Trophoblast cell (in vitro differentiated cells and primary cell): ENCODE results near the gene DRAXIN.

Experiments used
- DNase-seq, 2 donors: peaks; one replicate each; pipeline ENCODE4 v3.0.0-alpha.2; 2016
- H2AFZ ChIP-seq: 2 replicates; pipeline ENCODE4 v1.6.1; 2013; ENCODE audit warnings: low read length, moderate library complexity, mild to moderate bottlenecking; ENCODE audit not compliant: insufficient read depth, poor library complexity
- H2AK5ac ChIP-seq: 2 replicates; pipeline ENCODE4 v1.6.1; 2013; ENCODE audit warnings: mild to moderate bottlenecking, low read length
- H2BK120ac ChIP-seq: 2 replicates; pipeline ENCODE4 v1.6.1; 2013; ENCODE audit warnings: low read length, mild to moderate bottlenecking, moderate library complexity; ENCODE audit not compliant: insufficient read depth, poor library complexity
- H2BK12ac ChIP-seq: 2 replicates; pipeline ENCODE4 v1.6.1; 2013; ENCODE audit warnings: mild to moderate bottlenecking, low read length, moderate library complexity
- H2BK5ac ChIP-seq: 2 replicates; pipeline ENCODE4 v1.6.1; 2013; ENCODE audit warnings: low read length, low read depth, moderate library complexity, mild to moderate bottlenecking; ENCODE audit not compliant: poor library complexity
- H3K14ac ChIP-seq: 2 replicates; pipeline ENCODE4 v1.6.1; 2013; ENCODE audit warnings: mild to moderate bottlenecking, low read length
- H3K18ac ChIP-seq: 2 replicates; pipeline ENCODE4 v1.6.1; 2013; ENCODE audit warnings: mild to moderate bottlenecking, low read length
- H3K23ac ChIP-seq: 2 replicates; pipeline ENCODE4 v1.6.1; 2013; ENCODE audit warnings: low read length
- H3K27ac ChIP-seq: 2 replicates; pipeline ENCODE4 v1.5.1; 2013; ENCODE audit warnings: low read depth, mild to moderate bottlenecking, inconsistent platforms, low read length, moderate library complexity
- H3K27me3 ChIP-seq: 2 replicates; pipeline ENCODE4 v1.6.1; 2013; ENCODE audit warnings: inconsistent platforms, mild to moderate bottlenecking, low read length, moderate library complexity; ENCODE audit not compliant: insufficient read depth
- H3K36me3 ChIP-seq, 2 experiments: 1 replicate in 1 of 2; 2 replicates in 1 of 2; pipeline ENCODE4 v1.6.1; 2013; ENCODE audit warnings: low read length in 2 of 2, mild to moderate bottlenecking in 2 of 2, moderate library complexity in 1 of 2; ENCODE audit not compliant: insufficient read depth in 2 of 2, control insufficient read depth in 1 of 2
- H3K4ac ChIP-seq: 2 replicates; pipeline ENCODE4 v1.6.1; 2013; ENCODE audit warnings: low read depth, mild to moderate bottlenecking, low read length, moderate library complexity
- H3K4me1 ChIP-seq, 2 experiments: 1 replicate in 1 of 2; 2 replicates in 1 of 2; pipeline ENCODE4 v1.6.1; 2013; ENCODE audit warnings: low read length in 2 of 2, mild to moderate bottlenecking in 2 of 2, moderate library complexity in 1 of 2; ENCODE audit not compliant: insufficient read depth in 2 of 2, control insufficient read depth in 1 of 2
- H3K4me2 ChIP-seq: 2 replicates; pipeline ENCODE4 v1.6.1; 2013; ENCODE audit warnings: inconsistent platforms, mild to moderate bottlenecking, low read length, moderate library complexity
- H3K4me3 ChIP-seq: 2 replicates; pipeline ENCODE4 v1.5.1; 2013; ENCODE audit warnings: mild to moderate bottlenecking, low read depth, low read length, inconsistent platforms
- H3K79me1 ChIP-seq: one replicate; pipeline ENCODE4 v1.6.1; 2013; ENCODE audit warnings: low read length
- H3K79me2 ChIP-seq: 2 replicates; pipeline ENCODE4 v1.6.1; 2013; ENCODE audit warnings: low read length, mild to moderate bottlenecking; ENCODE audit not compliant: control insufficient read depth, insufficient read depth, poor library complexity
- H3K9ac ChIP-seq: 2 replicates; pipeline ENCODE4 v1.6.1; 2013; ENCODE audit warnings: mild to moderate bottlenecking, low read length
- H3K9me3 ChIP-seq: 2 replicates; pipeline ENCODE4 v1.6.1; 2013; ENCODE audit warnings: low read depth, mild to moderate bottlenecking, control low read depth, inconsistent platforms, low read length; ENCODE audit not compliant: insufficient read depth
- H4K12ac ChIP-seq: 2 replicates; pipeline ENCODE4 v1.6.1; 2013; ENCODE audit warnings: low read depth, mild to moderate bottlenecking, low read length, moderate library complexity
- H4K8ac ChIP-seq: 2 replicates; pipeline ENCODE4 v1.6.1; 2013; ENCODE audit warnings: low read depth, mild to moderate bottlenecking, low read length, moderate library complexity
- H4K91ac ChIP-seq: one replicate; pipeline ENCODE4 v1.6.1; 2013; ENCODE audit warnings: low read depth, mild to moderate bottlenecking, low read length, moderate library complexity
- WGBS: extraction: QIAGEN DNeasy Blood & Tissue Kit; methylation state at CpG from one replicate; pipeline ENCODE4 v1.1.7; 2013; ENCODE audit warnings: missing lambda C conversion rate; ENCODE audit not compliant: insufficient read length, insufficient coverage; ENCODE audit errors: extremely low coverage; 5-methylcytosine and 5-hydroxymethylcytosine counted together

Gene DRAXIN

DNA sequence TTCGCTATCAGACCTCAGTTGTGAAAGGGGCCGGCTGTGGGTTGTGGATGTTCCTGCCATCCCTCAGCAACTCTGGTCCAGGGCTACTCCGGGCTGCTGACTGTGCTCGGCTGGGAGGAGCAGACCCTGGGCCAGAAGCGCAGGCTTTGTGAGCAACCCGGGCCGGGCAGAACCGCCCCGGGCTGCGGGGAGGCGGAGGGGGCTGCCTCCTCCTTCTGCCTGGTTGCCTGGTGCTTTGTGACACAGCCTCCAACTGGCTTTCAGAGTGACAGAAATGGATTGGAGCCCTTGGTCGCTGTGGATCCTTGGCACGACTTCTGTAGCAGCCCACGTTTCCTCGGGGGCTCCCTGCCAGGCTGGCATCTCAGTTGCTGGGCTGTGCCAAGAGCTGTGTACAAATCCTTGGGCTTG is 10.0 kb downstream of the DRAXIN start:
- no peak overlapping the region for H3K18ac ChIP-seq
- DNase-seq, result no peak
- H3K23ac ChIP-seq, result no peak overlapping the region
- no peak overlapping the region for H2AFZ ChIP-seq
- no peak overlapping the region for H3K4me3 ChIP-seq
- H3K79me2 ChIP-seq, result no peaks in the 10 kb centered on the region
- H3K79me1 ChIP-seq, result no peaks in the 10 kb centered on the region
- H3K9me3 ChIP-seq, result peaks cover 6% of the 10 kb centered on the region
- no peak overlapping the region for H2BK120ac ChIP-seq
- H2AK5ac ChIP-seq, result no peak overlapping the region
- no CpG with 5 or more reads among the region's 15 CpGs for WGBS
- H4K12ac ChIP-seq, result no peak overlapping the region
- no peaks in the 10 kb centered on the region for H3K4me1 ChIP-seq
- H4K91ac ChIP-seq, result no peak overlapping the region
- H3K27me3 ChIP-seq, result no peaks in the 10 kb centered on the region
- no peak overlapping the region for H2BK5ac ChIP-seq
- no peak overlapping the region for H3K14ac ChIP-seq
- H4K8ac ChIP-seq, result no peak overlapping the region
- H3K27ac ChIP-seq, result no peak overlapping the region
- no peak overlapping the region for H3K4ac ChIP-seq
- no peaks in the 10 kb centered on the region for H3K36me3 ChIP-seq
- no peak overlapping the region for H2BK12ac ChIP-seq
- no peak overlapping the region for H3K9ac ChIP-seq
- no peak overlapping the region for H3K4me2 ChIP-seq

- Histone ChIP-seq H3K4ac (no peak overlapping the region), H3K27ac (no peak overlapping the region)
- WGBS, result 100% methylated on average over 7 of the region's 15 CpGs
Measured at GRCh38 chr1:11701981-11702803, 10.7 kb downstream of the DRAXIN start.

GRCh38 chr1:11703357-11704193 is 12.1 kb downstream of the DRAXIN start:
- no peak overlapping the region for H4K91ac ChIP-seq
- no peaks in the 10 kb centered on the region for H3K79me1 ChIP-seq
- no peak overlapping the region for H4K12ac ChIP-seq
- no peak overlapping the region for H2BK12ac ChIP-seq
- no CpG with 5 or more reads among the region's 8 CpGs for WGBS
- H3K4me2 ChIP-seq, result no peak overlapping the region
- peaks cover 6% of the 10 kb centered on the region for H3K9me3 ChIP-seq
- H3K79me2 ChIP-seq, result no peaks in the 10 kb centered on the region
- no peaks in the 10 kb centered on the region for H3K36me3 ChIP-seq
- H4K8ac ChIP-seq, result no peak overlapping the region
- no peak overlapping the region for H2BK5ac ChIP-seq
- no peak overlapping the region for H3K9ac ChIP-seq
- no peak overlapping the region for H3K4me3 ChIP-seq
- no peak overlapping the region for H3K27ac ChIP-seq
- no peak for DNase-seq
- H2AK5ac ChIP-seq, result no peak overlapping the region
- no peak overlapping the region for H2AFZ ChIP-seq
- no peak overlapping the region for H2BK120ac ChIP-seq
- H3K18ac ChIP-seq, result no peak overlapping the region
- H3K14ac ChIP-seq, result no peak overlapping the region
- no peak overlapping the region for H3K4ac ChIP-seq
- no peaks in the 10 kb centered on the region for H3K4me1 ChIP-seq
- H3K27me3 ChIP-seq, result no peaks in the 10 kb centered on the region
- no peak overlapping the region for H3K23ac ChIP-seq

More at GRCh38 chr1:11701981-11702803, 10.7 kb downstream of the DRAXIN start:
- Histone ChIP-seq H3K9ac (no peak overlapping the region), H4K8ac (no peak overlapping the region), H3K4me1 (no peaks in the 10 kb centered on the region), H2BK120ac (no peak overlapping the region), H3K4me2 (no peak overlapping the region), H3K18ac (no peak overlapping the region), H3K36me3 (no peaks in the 10 kb centered on the region), H3K79me1 (no peaks in the 10 kb centered on the region), H3K4me3 (no peak overlapping the region), H3K23ac (peak overlapping the region; percentile 47), H2BK12ac (no peak overlapping the region), H2AFZ (no peak overlapping the region), H4K12ac (no peak overlapping the region), H3K14ac (no peak overlapping the region), H4K91ac (no peak overlapping the region), H3K27me3 (no peaks in the 10 kb centered on the region), H2AK5ac (no peak overlapping the region), H3K9me3 (peaks cover 6% of the 10 kb centered on the region), H2BK5ac (no peak overlapping the region), H3K79me2 (no peaks in the 10 kb centered on the region)
- no peak for DNase-seq

DNA sequence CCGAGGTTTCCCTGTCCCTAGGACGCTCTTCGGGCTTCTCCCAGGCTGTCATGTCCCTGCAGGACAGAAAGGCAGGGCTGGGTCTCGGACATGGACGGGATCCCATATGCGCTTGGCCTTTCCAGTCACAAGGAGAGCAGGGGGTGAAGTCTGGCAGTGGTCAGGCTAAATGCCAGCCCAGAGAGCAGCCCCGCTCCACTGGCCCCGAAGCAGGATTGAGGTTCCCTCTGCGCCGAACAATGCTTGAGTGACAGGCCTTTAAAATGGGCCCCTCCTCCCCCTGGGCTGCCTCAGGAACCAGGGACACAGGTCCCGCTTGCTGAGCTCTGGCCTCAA is 12.7 kb downstream of the DRAXIN start:
- Histone ChIP-seq H3K23ac (no peak overlapping the region), H2BK120ac (no peak overlapping the region), H3K18ac (no peak overlapping the region), H3K79me2 (no peaks in the 10 kb centered on the region), H3K4me3 (no peak overlapping the region), H3K4me1 (no peaks in the 10 kb centered on the region), H4K91ac (no peak overlapping the region), H3K27me3 (no peaks in the 10 kb centered on the region), H4K8ac (no peak overlapping the region), H3K36me3 (no peaks in the 10 kb centered on the region), H3K9me3 (peaks cover 6% of the 10 kb centered on the region), H4K12ac (no peak overlapping the region), H3K4me2 (no peak overlapping the region), H3K4ac (no peak overlapping the region), H2AFZ (no peak overlapping the region), H2AK5ac (no peak overlapping the region), H3K9ac (no peak overlapping the region), H3K79me1 (no peaks in the 10 kb centered on the region), H3K14ac (no peak overlapping the region), H3K27ac (no peak overlapping the region), H2BK12ac (no peak overlapping the region), H2BK5ac (no peak overlapping the region)
- no peak for DNase-seq
- no CpG with 5 or more reads among the region's 11 CpGs for WGBS
